WI38 (cell line): Measurements from ENCODE around the gene XAF1.

Experiments
- H3K4me3 ChIP-seq: 2 replicates; pipeline ENCODE4 v1.5.1; 2011; ENCODE audit warnings: low read depth, mild to moderate bottlenecking, control low read depth, low read length
- TF ChIP-seq, protein P1 (sequence below): IDR thresholded peaks from 2 replicates; pipeline ENCODE4 v1.5.1; 2012; ENCODE audit warnings: low read depth, mild to moderate bottlenecking, control low read depth, low read length

XAF1 gene

DNA sequence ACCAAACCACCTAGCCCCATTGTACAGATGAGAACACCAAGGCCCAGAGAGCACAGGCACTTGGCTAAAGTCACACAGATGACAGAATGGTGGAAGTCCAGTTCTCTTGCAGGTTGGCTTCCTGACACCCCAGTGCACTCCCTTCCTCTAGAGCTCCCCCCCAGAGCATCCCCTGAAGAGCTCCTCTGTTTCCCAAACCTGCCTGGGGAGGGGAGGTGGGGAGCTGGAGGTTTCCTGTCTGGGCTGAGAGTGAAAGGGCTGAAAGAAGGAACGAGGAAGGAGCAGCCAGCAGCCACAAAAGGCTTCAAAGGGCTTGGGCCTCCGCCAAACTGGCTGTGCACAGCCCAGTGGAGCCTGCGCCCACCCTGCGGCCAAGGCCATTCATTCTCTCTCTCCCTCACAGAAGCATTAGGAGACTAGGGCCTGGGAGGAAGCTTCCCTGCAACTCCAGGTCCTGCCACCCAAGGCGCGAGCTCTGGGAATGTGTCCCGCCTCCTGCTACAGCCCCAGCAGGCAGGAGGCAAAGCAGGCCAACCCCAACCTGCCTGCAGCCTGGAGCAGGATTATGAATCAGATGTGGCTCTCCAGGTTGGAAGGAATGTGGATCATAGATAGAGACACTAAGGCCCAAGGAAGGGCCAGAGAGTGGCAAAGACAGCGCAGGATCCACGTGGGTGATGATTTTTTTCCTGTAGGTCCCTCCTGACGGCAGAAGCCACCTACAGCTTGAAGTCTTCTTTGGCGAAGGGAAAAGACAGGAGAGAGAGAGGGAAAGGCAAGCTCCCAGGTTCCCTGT lies 43.6 kb upstream of the XAF1 start:
- no peak overlapping the region for H3K4me3 ChIP-seq
- TF ChIP-seq, protein P1, sequence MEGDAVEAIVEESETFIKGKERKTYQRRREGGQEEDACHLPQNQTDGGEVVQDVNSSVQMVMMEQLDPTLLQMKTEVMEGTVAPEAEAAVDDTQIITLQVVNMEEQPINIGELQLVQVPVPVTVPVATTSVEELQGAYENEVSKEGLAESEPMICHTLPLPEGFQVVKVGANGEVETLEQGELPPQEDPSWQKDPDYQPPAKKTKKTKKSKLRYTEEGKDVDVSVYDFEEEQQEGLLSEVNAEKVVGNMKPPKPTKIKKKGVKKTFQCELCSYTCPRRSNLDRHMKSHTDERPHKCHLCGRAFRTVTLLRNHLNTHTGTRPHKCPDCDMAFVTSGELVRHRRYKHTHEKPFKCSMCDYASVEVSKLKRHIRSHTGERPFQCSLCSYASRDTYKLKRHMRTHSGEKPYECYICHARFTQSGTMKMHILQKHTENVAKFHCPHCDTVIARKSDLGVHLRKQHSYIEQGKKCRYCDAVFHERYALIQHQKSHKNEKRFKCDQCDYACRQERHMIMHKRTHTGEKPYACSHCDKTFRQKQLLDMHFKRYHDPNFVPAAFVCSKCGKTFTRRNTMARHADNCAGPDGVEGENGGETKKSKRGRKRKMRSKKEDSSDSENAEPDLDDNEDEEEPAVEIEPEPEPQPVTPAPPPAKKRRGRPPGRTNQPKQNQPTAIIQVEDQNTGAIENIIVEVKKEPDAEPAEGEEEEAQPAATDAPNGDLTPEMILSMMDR, result no peak

- TF ChIP-seq, protein P1, result no peak
- no peak overlapping the region for H3K4me3 ChIP-seq
Measured at GRCh38 chr17:6712854-6713129, 43.1 kb upstream of the XAF1 start.

- no peak within 1 kb of the TSS for H3K4me3 ChIP-seq
- TF ChIP-seq, protein P1, result peak; percentile 22; the same call in 1 of the 2 replicates
Measured at GRCh38 chr17:6713130-6713917, 42.5 kb upstream of the XAF1 start, which contains the start of gene SLC13A5. TSS of gene SLC13A5 (minus strand) at chr17:6713369. CDS start at chr17:6713333, 36 bp downstream.

GRCh38 chr17:6713918-6714271 lies 42.0 kb upstream of the XAF1 start:
- TF ChIP-seq, protein P1, result no peak
- H3K4me3 ChIP-seq, result no peak overlapping the region

- TF ChIP-seq, protein P1, result no peak
- H3K4me3 ChIP-seq, result no peak overlapping the region
Measured at GRCh38 chr17:6714315-6714874, 41.5 kb upstream of the XAF1 start.

GRCh38 chr17:6716736-6717135 lies 39.1 kb upstream of the XAF1 start:
- TF ChIP-seq, protein P1, result no peak
- no peak overlapping the region for H3K4me3 ChIP-seq

GRCh38 chr17:6721744-6722143 lies 34.1 kb upstream of the XAF1 start:
- TF ChIP-seq, protein P1, result no peak
- no peak overlapping the region for H3K4me3 ChIP-seq
